C1 segment of cervical spinal cord (tissue), 14 donors: ENCODE measurements around the gene INPP4A.
A peak's percentile ranks its signal among the peaks of the same experiment; 100 is the strongest.

Experiments used
- DNase-seq, 14 donors: peaks; one replicate each; lab custom pipeline; 2025; lab: John Stamatoyannopoulos, UW

Gene INPP4A

GRCh38 chr2:98476192-98476868 is 31.7 kb downstream of the INPP4A start:
- no peak for DNase-seq

- no peak for DNase-seq
These were observed 32.4 kb downstream of the INPP4A start for GRCh38 chr2:98477036-98477435.

GRCh38 chr2:98477506-98477905 is 32.8 kb downstream of the INPP4A start:
- DNase-seq: no peak

GRCh38 chr2:98478088-98478551 is 33.5 kb downstream of the INPP4A start:
- no peak for DNase-seq

- no peak for DNase-seq
These were observed 34.2 kb downstream of the INPP4A start for GRCh38 chr2:98478907-98479306.

- no peak for DNase-seq
These were observed 34.7 kb downstream of the INPP4A start for GRCh38 chr2:98479371-98479770.

- DNase-seq: peak in 9 of 14 donors; percentile 14 to 80 (median 34)
These were observed 35.4 kb downstream of the INPP4A start for GRCh38 chr2:98479959-98480524.

GRCh38 chr2:98480598-98480997 is 35.9 kb downstream of the INPP4A start:
- DNase-seq: peak in 1 of 14 donors; percentile 63

- no peak for DNase-seq
These were observed 37.7 kb downstream of the INPP4A start for GRCh38 chr2:98482362-98482761.

- no peak for DNase-seq
These were observed 38.7 kb downstream of the INPP4A start for GRCh38 chr2:98483257-98483861.

- no peak for DNase-seq
These were observed 39.5 kb downstream of the INPP4A start for GRCh38 chr2:98484121-98484557.

GRCh38 chr2:98484652-98485452 is 40.2 kb downstream of the INPP4A start:
- DNase-seq: no peak

GRCh38 chr2:98485453-98485755 is 40.7 kb downstream of the INPP4A start:
- DNase-seq: no peak

GRCh38 chr2:98486374-98486981 is 41.8 kb downstream of the INPP4A start:
- no peak for DNase-seq

GRCh38 chr2:98487101-98487805 is 42.6 kb downstream of the INPP4A start:
- no peak for DNase-seq

GRCh38 chr2:98487806-98488189 is 43.1 kb downstream of the INPP4A start:
- peak in 1 of 14 donors; percentile 9 for DNase-seq

GRCh38 chr2:98488252-98488651 is 43.6 kb downstream of the INPP4A start:
- DNase-seq: no peak

- no peak for DNase-seq
These were observed 44.8 kb downstream of the INPP4A start for GRCh38 chr2:98489486-98489885.

GRCh38 chr2:98489971-98490962 is 45.6 kb downstream of the INPP4A start:
- DNase-seq: no peak

- DNase-seq: no peak
These were observed 47.8 kb downstream of the INPP4A start for GRCh38 chr2:98492441-98492840.
